Endothelial cell of umbilical vein (primary cell): ENCODE data around the gene MAEA.

Experiments used
- EZH2 ChIP-seq: IDR thresholded peaks from 2 replicates; pipeline ENCODE4 v1.6.1; 2012; ENCODE audit warnings: borderline replicate concordance, low read depth, mild to moderate bottlenecking, moderate library complexity, low read length, inconsistent platforms; ENCODE audit not compliant: severe bottlenecking
- FOS ChIP-seq: IDR thresholded peaks from 2 replicates; pipeline ENCODE4 v1.6.1; 2011; ENCODE audit warnings: mild to moderate bottlenecking, low read length, moderate library complexity, borderline replicate concordance; ENCODE audit not compliant: insufficient read depth
- GATA2 ChIP-seq: IDR thresholded peaks from 2 replicates; pipeline ENCODE4 v1.7.0; 2011; ENCODE audit warnings: low read depth, mild to moderate bottlenecking, moderate library complexity, mixed read lengths, low read length; ENCODE audit not compliant: insufficient read length, insufficient read depth
- JUN ChIP-seq: IDR thresholded peaks from 2 replicates; pipeline ENCODE4 v1.6.1; 2011; ENCODE audit warnings: borderline replicate concordance, low read depth; ENCODE audit not compliant: insufficient read length, insufficient read depth
- MAX ChIP-seq: IDR thresholded peaks from 2 replicates; pipeline ENCODE4 v1.6.1; 2011; ENCODE audit not compliant: insufficient read depth, insufficient read length
- MYC ChIP-seq: IDR thresholded peaks from one replicate; pipeline ENCODE4 v1.6.1; 2011; ENCODE audit warnings: mild to moderate bottlenecking, low read depth, low read length
- POLR2A ChIP-seq: IDR thresholded peaks from 2 replicates; pipeline ENCODE4 v1.6.1; 2012; ENCODE audit warnings: low read depth, mild to moderate bottlenecking, control low read depth, low read length
- POLR2AphosphoS5 ChIP-seq: IDR thresholded peaks from 2 replicates; pipeline ENCODE4 v1.6.1; 2012; ENCODE audit warnings: low read depth, mild to moderate bottlenecking, control low read depth, low read length, moderate library complexity; ENCODE audit not compliant: insufficient read depth
- TF ChIP-seq, protein P1 (sequence below), 2 donors: IDR thresholded peaks; 1 replicate in 1 of 2; 2 replicates in 1 of 2; pipeline ENCODE4 v1.5.1; 2011; ENCODE audit warnings: low read length in 2 of 2, mild to moderate bottlenecking in 2 of 2, moderate library complexity in 2 of 2, control low read depth in 1 of 2, inconsistent platforms in 1 of 2, low read depth in 1 of 2; ENCODE audit not compliant: insufficient read depth in 1 of 2; ENCODE audit errors: extremely low read depth in 1 of 2

- no peak for TF ChIP-seq MAX
- TF ChIP-seq POLR2A: no peak
- TF ChIP-seq, protein P1, sequence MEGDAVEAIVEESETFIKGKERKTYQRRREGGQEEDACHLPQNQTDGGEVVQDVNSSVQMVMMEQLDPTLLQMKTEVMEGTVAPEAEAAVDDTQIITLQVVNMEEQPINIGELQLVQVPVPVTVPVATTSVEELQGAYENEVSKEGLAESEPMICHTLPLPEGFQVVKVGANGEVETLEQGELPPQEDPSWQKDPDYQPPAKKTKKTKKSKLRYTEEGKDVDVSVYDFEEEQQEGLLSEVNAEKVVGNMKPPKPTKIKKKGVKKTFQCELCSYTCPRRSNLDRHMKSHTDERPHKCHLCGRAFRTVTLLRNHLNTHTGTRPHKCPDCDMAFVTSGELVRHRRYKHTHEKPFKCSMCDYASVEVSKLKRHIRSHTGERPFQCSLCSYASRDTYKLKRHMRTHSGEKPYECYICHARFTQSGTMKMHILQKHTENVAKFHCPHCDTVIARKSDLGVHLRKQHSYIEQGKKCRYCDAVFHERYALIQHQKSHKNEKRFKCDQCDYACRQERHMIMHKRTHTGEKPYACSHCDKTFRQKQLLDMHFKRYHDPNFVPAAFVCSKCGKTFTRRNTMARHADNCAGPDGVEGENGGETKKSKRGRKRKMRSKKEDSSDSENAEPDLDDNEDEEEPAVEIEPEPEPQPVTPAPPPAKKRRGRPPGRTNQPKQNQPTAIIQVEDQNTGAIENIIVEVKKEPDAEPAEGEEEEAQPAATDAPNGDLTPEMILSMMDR (IDR thresholded peaks at IDR 0.05; ENCODE audit: extremely low read depth in 1 of 2, insufficient read depth in 1 of 2, low read depth in 1 of 2, low read length in 2 of 2): no peak
- no peak for TF ChIP-seq EZH2
- no peak for TF ChIP-seq POLR2AphosphoS5
- TF ChIP-seq FOS: no peak
- no peak for TF ChIP-seq GATA2
- TF ChIP-seq JUN: no peak
- TF ChIP-seq MYC: no peak
These were observed 21.3 kb downstream of the MAEA start for GRCh38 chr4:1310796-1311631.
